GM19324 (cell line): ENCODE results near the gene NYAP2.

Experiments used
- ATAC-seq: cut with Tn5 transposase; IDR thresholded peaks from one replicate; pipeline ENCODE4 v1.9.1; 2021; ENCODE audit warnings: mild to moderate bottlenecking, moderate library complexity; ENCODE audit not compliant: unreplicated experiment, low FRiP score

NYAP2 gene

DNA sequence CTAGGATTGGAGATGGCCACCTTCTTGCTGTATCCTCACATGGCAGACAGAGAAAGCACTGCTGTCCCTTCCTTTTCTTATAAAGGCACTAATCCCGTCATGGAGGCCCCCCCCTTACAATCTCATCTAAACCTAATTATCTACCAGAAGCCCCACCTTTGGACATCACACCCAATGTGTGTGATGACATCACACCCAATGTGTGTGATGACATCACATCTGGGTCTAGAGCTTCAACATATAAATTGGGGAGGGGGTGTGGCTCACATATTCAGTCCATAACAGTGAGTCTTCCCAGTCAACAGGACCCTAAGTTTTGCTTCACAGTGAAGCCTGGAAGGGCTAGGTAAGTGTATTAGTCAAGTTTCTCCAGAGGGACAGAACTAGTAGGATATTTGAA, 213.1 kb downstream of the NYAP2 start:
- ATAC-seq, result no peak

DNA sequence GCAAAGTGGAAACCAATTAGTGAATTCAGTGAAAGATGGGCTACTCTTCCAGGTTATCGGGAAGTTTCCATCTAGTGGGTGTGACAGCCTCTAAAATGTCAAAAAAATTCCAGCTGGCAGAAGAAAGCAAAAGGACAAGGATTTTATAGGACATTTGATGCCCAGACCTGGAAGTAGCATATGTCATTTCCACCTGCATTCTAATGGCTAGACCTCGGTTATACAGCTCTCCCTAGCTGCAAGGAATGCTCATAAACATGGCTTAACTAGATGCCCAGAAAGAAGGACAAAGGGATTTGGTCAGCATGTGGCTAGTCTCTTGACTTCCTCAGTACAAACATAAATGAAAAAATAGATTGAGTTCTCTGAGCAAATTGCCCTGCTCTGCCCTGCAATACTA, 215.4 kb downstream of the NYAP2 start:
- no peak for ATAC-seq

GRCh38 chr2:225615514-225615913, 216.0 kb downstream of the NYAP2 start:
- ATAC-seq, result no peak

DNA sequence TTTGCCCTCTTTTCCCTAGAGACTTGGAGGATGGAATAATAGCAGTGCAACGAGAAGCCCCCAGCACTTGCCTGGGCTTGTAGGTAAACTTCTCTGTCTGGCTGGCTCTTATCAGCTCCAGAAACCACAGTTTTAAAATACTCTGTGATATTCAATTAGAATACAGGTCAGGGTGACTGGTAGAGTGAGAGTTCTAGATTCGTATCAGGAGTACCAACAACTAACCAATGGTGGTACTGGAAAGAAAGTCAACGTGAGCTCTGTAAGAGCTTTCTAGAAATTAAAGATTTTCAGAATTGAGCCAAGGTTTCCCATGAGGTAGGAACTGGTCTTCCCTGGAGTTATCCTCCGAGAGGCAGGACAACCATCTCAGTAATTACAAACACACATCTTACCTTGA, 216.9 kb downstream of the NYAP2 start:
- ATAC-seq, result no peak

DNA sequence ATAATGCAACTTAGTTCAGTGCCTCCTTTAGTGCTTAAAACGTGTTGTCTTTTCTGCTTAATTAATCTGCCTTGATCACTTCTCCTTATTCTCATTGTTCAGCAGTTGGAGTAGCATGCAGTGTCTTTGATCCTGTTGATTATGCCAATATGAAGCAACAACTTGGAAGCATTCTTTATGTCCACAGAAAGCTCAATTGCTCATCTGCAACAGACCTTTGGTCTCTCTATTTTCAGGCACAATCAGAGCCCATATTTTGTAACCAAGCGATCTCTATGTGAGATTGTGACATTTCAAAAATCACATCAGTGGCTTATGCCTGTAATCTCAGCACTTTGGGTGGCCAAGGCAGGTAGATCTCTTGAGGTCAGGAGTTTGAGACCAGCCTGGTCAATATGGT, 217.3 kb downstream of the NYAP2 start:
- no peak for ATAC-seq

- ATAC-seq, result no peak
Observed at GRCh38 chr2:225620227-225620626, 220.7 kb downstream of the NYAP2 start.

GRCh38 chr2:225630824-225631533, 231.5 kb downstream of the NYAP2 start:
- no peak for ATAC-seq

DNA sequence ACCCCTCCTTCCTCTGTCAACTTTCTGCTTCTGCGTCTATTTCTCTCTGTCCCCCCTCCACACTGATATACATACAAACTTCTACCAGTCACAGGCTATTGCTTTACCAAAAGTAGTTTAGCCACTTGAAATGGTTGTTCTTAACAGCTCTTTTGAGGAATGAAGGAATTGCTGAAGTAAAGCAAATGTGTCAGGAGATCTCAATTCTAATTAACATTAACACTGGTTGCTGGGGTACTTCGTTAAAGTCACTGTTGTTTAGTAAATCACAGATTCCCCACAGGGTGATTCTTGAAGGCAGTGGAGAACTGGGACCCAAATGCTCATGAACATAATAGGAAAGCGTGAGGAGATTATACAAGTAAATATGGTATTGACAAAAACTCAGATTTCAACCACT, 232.8 kb downstream of the NYAP2 start:
- ATAC-seq, result no peak

GRCh38 chr2:225636558-225636957, 237.0 kb downstream of the NYAP2 start:
- no peak for ATAC-seq

DNA sequence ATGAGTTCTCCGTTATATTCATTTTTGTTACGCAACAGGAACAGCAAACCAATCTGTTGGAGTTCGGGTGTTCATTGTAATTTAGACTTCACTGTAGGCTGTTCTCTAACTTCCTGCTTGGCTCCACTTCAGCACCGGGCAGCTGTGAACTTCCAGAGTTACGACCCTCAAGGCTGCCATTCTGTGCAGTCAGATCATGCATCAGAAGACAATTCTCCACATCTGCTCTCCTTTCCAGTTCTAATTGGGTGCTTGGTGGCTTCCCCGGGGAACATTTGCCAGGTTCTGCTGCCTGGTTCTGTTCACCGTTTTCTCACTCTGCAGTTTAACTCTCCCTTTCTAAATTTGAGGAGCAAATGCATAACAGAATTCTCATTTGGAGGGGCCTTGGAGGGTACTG, 237.7 kb downstream of the NYAP2 start:
- ATAC-seq, result no peak

DNA sequence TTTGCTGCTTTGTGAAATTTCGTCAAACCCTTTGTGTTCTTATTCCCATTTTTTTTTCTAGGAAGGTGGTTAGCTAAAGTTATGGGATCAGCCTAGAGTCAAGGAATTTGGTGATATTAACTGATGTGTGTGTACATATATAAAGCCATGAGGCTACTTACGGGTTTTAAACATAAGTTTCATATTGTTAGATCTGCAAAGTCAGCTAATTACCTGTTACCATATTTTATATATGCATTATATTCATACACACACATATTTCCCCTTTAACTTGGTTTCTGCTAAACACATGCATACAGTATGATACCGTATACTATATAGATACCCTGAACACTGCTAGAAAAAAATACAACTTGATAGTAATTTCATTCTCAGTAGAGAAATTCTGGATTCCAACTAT, 241.0 kb downstream of the NYAP2 start:
- no peak for ATAC-seq

- ATAC-seq, result no peak
Observed at GRCh38 chr2:225649274-225649673, 249.8 kb downstream of the NYAP2 start.

DNA sequence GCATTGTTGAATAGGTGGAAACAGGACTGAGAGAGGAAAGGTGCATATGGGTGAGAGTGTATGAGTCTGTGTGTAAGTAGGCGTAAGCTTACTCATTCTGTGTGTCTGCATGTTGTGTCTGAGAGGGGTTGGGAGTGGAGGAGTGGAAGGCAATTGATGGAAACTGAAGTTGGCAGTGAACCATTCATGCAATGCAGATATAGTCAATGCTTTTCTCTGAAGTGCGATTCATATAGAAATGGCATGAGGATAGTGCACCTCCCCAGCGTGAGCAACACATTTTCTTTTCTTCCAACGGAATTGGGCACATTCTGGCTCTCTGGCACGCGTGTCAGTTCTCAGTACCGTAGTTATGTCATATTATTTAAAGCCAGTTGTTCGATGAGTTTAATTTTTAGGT, 250.5 kb downstream of the NYAP2 start:
- ATAC-seq, result no peak

- peak; percentile 60 for ATAC-seq
Observed at GRCh38 chr2:225660262-225661131, 261.0 kb downstream of the NYAP2 start.

DNA sequence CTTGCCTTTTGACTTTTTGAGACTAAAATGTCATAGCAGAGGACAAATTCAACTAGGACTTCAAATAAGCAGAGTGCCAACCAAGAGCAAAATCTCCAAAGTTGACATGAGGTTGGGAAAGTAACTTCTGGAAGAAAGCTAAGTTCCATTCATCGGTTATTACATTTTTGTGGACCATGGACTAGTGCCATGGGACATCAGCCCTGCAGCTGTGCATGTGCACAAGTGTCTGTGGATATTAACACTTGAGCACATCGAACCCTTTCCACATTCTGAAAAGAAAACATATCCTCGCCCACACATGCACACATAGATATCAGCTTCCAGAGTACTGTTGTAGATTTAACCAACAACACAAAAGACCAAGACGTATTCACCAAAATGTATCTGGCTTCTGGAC, 262.6 kb downstream of the NYAP2 start:
- no peak for ATAC-seq

- no peak for ATAC-seq
Observed at GRCh38 chr2:225667445-225667844, 267.9 kb downstream of the NYAP2 start.

DNA sequence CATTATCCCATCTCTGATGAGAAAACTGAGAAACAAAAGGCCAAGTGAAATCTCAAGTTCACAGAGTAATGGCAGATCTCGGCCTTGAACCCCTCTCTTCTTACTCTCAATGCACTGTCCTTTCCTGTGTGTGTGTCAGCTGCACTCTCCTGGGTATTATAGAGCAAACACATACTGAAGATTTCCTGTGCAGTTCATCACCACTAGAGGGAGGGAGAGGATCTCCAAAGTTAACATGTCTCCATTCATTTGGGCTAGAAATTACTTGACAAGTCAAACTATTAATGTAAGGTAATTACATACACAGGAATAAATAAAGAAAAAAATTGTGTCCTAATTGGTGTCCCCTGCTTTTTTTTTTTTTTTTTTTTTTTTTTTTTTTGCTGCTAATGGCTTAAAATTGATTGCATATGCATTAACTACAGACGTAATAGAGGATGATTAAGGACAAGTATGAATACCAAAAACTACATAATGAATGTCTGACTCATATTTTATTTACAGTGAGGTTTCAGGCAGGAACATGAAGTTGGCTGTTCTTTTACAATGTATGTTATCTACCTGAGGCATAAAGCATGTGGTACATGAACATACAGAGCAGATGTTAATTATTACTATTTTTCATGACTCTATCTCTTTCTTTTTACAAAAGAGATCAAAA, 269.2 kb downstream of the NYAP2 start:
- peak; percentile 83 for ATAC-seq

DNA sequence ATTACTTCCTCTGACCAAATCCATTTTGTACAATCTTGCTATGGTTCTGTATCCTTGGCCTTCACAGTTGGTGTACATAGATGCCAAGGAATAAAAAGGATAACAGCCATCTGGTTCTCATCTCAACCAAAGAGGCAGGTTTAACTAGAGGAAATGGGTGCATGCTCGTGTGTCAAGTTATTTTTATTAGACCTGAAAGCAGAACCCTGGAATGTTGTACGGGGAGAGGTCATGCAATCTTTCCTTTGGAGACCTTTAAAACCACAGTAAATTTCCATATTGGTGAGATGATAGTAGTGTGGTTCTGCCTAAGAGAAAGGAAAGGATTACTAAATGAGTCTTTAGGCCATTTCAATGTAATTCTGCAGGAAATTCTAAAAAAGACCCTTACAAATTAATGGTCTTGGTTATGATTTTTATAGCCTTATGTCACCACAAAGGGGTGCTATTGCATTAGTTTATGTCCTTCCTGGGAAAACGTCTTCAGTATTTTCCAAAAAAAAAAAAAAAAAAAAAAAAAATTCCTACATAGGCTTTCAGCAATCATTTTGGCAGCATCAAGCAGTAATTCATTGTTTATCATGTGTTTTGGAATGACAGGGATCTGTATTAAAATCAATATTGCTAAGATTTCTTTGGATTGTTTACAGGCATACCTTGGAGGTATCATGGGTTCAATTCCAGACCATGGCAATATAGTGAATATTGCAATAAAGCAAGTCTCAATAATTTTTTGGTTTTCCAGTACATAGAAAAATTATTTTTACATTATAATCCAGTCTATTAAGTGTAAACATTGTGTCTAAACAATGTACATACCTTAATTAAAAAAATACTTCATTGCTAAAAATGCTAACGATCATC, 270.8 kb downstream of the NYAP2 start:
- no peak for ATAC-seq

- no peak for ATAC-seq
Observed at GRCh38 chr2:225678792-225679191, 279.3 kb downstream of the NYAP2 start.

DNA sequence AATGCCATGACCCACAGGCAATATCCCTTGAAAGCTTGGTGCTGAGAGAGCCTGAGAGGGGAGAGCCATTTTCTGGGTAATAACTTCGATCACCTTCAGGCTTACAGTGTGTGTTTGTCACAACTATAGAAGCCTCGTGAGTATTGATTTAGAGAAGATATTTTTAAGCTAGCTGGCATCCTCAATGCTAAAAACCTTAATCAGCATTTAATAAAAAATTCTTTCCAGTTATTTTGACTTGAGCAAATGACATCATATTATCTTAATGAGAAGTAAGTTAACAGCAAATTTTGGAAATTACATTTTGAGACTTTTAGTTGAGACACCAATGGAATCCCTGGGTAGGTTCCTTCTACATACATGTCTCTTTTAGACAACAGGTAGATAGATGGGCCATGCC, 283.7 kb downstream of the NYAP2 start:
- ATAC-seq, result no peak

- no peak for ATAC-seq
Observed at GRCh38 chr2:225690153-225690552, 290.6 kb downstream of the NYAP2 start.
